ENCODE measurements around the gene FGF14. TPM values are rescaled to one million over a fixed set of nuclear protein-coding genes. Genes with fewer than 3 reads are reported as not detected.
"Not testable (repeated sequence)": the region's sequence is repeated elsewhere in the genome, so short reads cannot be mapped to it uniquely, and the experiment has no call there.

The FGF14 gene
- total and polyA plus RNA-seq, 2 donors, result 0.20 to 4.5 TPM

DNA sequence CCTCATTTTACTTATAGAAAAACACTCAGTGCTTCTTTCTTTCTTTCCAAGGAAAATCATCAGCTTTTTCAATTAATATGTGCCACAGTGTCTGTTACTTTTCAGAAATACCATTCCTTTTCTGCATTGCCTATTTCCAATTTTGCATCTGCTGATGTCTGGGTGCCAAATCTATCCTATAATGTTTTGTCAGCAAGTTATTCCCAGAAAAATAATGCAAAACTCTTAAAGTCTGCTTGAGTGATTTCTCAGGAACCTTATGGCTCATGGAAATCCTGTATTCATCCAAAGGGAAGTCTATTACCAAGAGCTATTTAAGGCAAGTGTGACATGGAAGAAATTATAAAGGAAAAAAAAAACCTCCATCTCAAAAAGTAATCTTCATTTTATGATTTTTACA lies 224.4 kb downstream of the FGF14 start:
- Histone ChIP-seq H3K4me3 (ENCODE audit: low read depth, low read length) (no peak overlapping the region), H3K36me3 (ENCODE audit: insufficient read depth) (no peaks in the 10 kb centered on the region), H3K27ac (ENCODE audit: low read depth) (no peak overlapping the region), H3K4me1 (ENCODE audit: insufficient read depth) (no peaks in the 10 kb centered on the region)
- DNase-seq (ENCODE audit: extremely low spot score), result no peak

DNA sequence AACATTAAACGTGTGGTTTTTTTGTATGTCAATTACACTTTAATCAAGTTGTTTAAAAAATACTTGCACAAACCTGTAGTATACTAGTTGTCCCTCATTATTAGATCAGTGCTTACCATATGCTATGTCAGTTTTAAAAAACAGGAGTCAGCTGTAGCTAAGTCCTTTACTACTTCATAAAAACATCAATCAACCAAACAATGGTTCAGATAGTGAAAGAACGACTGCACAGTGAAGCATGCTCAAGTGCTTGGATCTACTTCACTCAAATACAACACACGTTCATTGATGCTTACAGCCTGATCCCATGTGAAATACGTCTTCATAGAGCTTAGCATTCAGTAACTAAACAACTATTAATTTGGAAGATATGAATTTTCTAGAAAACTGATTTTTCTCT lies 225.0 kb downstream of the FGF14 start:
- DNase-seq (ENCODE audit: extremely low spot score), result no peak
- H3K36me3 ChIP-seq (ENCODE audit: insufficient read depth), result no peaks in the 10 kb centered on the region
- 36% methylated on average over 4 of the region's 4 CpGs for WGBS
- H3K4me1 ChIP-seq (ENCODE audit: insufficient read depth), result no peaks in the 10 kb centered on the region
- H3K4me3 ChIP-seq (ENCODE audit: low read depth, low read length), result no peak overlapping the region
- H3K27ac ChIP-seq (ENCODE audit: low read depth), result no peak overlapping the region

DNA sequence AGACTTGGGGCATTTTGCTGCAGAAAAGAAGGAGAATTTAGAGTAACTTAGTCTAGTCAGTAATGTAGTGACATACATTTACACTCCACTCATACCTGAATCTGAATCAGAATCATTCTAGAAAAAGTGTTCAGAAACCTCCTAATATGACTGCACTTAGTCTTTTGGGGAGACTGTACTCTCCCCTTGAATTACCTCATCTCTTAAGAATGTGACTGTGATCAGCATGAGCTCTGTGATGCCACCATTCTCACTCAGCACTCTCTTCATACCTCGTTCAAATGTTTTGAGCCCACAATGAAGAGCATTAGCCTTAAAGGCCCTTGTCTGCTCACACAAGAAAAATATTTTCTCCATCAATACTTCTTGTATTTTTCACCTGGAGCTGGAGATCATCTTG lies 229.4 kb downstream of the FGF14 start:
- Histone ChIP-seq H3K4me3 (ENCODE audit: low read depth, low read length) (no peak overlapping the region), H3K27ac (ENCODE audit: low read depth) (no peak overlapping the region), H3K36me3 (ENCODE audit: insufficient read depth) (no peaks in the 10 kb centered on the region), H3K4me1 (ENCODE audit: insufficient read depth) (no peaks in the 10 kb centered on the region)
- no peak for DNase-seq (ENCODE audit: extremely low spot score)
- 63% methylated on average over 1 of the region's 1 CpG for WGBS

DNA sequence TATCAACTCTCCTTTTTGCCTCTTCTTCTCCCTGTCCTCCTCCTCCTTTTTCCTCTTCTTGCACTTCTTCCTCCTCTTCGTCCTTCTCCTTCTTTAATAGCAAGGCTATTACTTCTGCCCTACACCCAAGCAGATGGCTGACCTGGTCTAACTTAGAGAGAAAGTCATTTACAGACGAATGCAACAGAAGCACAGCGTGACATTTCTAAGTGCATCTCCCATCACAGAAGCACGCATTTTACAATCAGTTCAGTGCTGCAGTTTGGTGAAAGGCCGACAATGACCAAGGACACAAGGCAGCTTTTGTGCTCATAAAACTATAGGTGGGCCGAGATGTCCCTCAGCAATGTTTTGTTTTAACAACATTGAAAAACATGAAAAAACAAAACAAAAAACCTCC lies 231.5 kb downstream of the FGF14 start:
- Histone ChIP-seq H3K36me3 (ENCODE audit: insufficient read depth) (no peaks in the 10 kb centered on the region), H3K4me3 (ENCODE audit: low read depth, low read length) (no peak overlapping the region), H3K27ac (ENCODE audit: low read depth) (no peak overlapping the region), H3K4me1 (ENCODE audit: insufficient read depth) (no peaks in the 10 kb centered on the region)
- WGBS, result 51% methylated on average over 6 of the region's 6 CpGs
- no peak for DNase-seq (ENCODE audit: extremely low spot score)

DNA sequence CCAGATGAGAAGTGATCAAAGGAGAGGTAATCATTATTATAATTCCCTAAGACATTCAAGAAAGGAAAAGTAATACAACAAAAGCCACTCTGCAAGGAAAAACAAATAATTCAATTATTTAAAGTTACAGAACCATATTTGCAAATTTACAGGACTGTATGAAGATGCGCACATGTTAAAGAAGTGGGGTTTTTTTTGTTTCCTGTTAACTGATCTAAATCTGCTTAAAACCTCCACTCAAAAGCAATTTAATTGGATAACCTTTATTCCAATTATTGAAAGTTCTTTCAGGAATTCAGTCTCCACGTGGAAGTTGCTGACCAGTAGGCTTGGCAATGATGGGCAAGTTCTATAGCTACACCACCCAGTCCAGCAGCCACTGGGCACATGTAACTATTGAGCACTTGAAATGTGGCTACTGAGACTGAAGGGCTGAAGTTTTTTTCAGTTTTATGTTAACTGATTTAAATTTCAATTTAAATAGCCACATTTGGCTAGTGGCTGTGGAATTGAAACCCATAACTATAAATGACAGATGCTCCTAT lies 232.3 kb downstream of the FGF14 start:
- no peak for DNase-seq (ENCODE audit: extremely low spot score)
- Histone ChIP-seq H3K4me1 (ENCODE audit: insufficient read depth) (no peaks in the 10 kb centered on the region), H3K4me3 (ENCODE audit: low read depth, low read length) (no peak overlapping the region), H3K36me3 (ENCODE audit: insufficient read depth) (no peaks in the 10 kb centered on the region), H3K27ac (ENCODE audit: low read depth) (no peak overlapping the region)
- 64% methylated on average over 2 of the region's 2 CpGs for WGBS

GRCh38 chr13:102152790-102153189 lies 249.1 kb downstream of the FGF14 start:
- no peaks in the 10 kb centered on the region for H3K4me1 ChIP-seq (ENCODE audit: insufficient read depth)
- H3K4me3 ChIP-seq (ENCODE audit: low read depth, low read length), result no peak overlapping the region
- WGBS, result 79% methylated on average over 5 of the region's 5 CpGs
- DNase-seq (ENCODE audit: extremely low spot score), result no peak
- no peak overlapping the region for H3K27ac ChIP-seq (ENCODE audit: low read depth)
- no peaks in the 10 kb centered on the region for H3K36me3 ChIP-seq (ENCODE audit: insufficient read depth)

- Histone ChIP-seq H3K4me3 (ENCODE audit: low read depth, low read length) (no peak overlapping the region), H3K36me3 (ENCODE audit: insufficient read depth) (no peaks in the 10 kb centered on the region), H3K27ac (ENCODE audit: low read depth) (no peak overlapping the region), H3K4me1 (ENCODE audit: insufficient read depth) (no peaks in the 10 kb centered on the region)
- DNase-seq (ENCODE audit: extremely low spot score), result no peak
Measured at GRCh38 chr13:102147353-102147752, 254.5 kb downstream of the FGF14 start.

DNA sequence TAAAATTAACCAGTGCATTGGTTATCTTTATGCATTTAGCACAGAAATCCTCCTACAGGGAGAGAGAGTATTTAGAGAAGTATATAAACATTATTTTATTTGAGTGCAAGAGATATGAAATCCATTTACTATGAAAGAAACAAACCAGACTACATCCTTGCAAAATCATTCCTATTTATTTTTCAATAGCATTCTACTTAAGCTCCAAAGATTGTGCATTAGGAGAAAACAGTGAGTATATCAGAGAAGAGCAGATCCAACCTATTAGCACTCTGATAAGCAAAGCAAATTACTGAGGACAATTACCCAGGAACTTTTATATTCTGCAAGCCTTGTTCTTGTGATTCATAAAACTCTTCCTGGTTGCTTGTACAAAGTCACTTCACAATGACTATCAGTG lies 256.1 kb downstream of the FGF14 start:
- no peaks in the 10 kb centered on the region for H3K36me3 ChIP-seq (ENCODE audit: insufficient read depth)
- no peak overlapping the region for H3K4me3 ChIP-seq (ENCODE audit: low read depth, low read length)
- peak; percentile 15 for DNase-seq (ENCODE audit: extremely low spot score)
- H3K27ac ChIP-seq (ENCODE audit: low read depth), result no peak overlapping the region
- H3K4me1 ChIP-seq (ENCODE audit: insufficient read depth), result no peaks in the 10 kb centered on the region

GRCh38 chr13:102142473-102142826 lies 259.4 kb downstream of the FGF14 start:
- Histone ChIP-seq H3K4me1 (ENCODE audit: insufficient read depth) (no peaks in the 10 kb centered on the region), H3K27ac (ENCODE audit: low read depth) (no peak overlapping the region), H3K36me3 (ENCODE audit: insufficient read depth) (no peaks in the 10 kb centered on the region), H3K4me3 (ENCODE audit: low read depth, low read length) (no peak overlapping the region)
- DNase-seq (ENCODE audit: extremely low spot score), result no peak
- WGBS, result 96% methylated on average over 1 of the region's 1 CpG

DNA sequence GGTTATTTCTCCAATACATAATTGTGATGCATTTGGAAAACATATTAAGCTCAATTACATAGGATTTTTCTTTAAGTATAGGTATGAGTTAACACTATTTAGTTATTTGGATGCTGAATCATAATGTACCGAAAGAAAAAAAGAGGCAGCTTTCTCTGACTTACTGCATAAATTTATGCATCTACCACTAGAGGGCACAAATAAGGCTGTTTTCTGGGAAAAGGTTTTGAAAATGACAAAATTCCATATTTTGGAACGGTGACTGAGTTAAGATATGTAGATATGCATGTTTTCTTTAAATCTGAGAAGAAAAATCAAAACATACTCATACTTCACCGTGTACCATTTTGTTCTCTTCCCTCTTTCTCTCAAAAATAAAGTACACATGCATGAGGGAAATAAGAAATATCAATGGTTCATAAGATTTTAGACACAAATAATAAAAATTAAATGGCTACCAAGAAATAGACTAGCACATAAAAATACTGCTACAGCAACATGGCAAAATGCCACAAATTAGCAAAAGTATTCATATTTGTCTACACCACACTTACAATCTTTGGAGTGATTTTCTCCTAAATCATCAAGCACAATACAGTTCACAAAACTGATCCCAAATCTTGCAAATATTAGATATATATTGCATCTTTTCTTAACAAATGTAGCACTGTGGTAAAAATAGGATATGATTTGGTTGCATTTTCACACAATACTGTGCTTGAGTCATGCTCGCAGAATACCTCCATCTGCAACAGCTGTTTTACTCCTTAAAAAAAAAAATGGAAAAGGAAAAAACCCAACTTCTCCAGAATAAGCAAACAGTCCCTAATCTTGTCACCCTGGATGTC lies 260.0 kb downstream of the FGF14 start:
- Histone ChIP-seq H3K36me3 (ENCODE audit: insufficient read depth) (no peaks in the 10 kb centered on the region), H3K4me1 (ENCODE audit: insufficient read depth) (no peaks in the 10 kb centered on the region), H3K27ac (ENCODE audit: low read depth) (no peak overlapping the region), H3K4me3 (ENCODE audit: low read depth, low read length) (no peak overlapping the region)
- DNase-seq (ENCODE audit: extremely low spot score), result no peak
- 29% methylated on average over 4 of the region's 4 CpGs for WGBS

- Histone ChIP-seq H3K4me3 (ENCODE audit: low read depth, low read length) (no peak overlapping the region), H3K4me1 (ENCODE audit: insufficient read depth) (no peaks in the 10 kb centered on the region), H3K36me3 (ENCODE audit: insufficient read depth) (no peaks in the 10 kb centered on the region), H3K27ac (ENCODE audit: low read depth) (no peak overlapping the region)
- DNase-seq (ENCODE audit: extremely low spot score), result no peak
- WGBS, result 59% methylated on average over 4 of the region's 4 CpGs
Measured at GRCh38 chr13:102139626-102140025, 262.2 kb downstream of the FGF14 start.

- H3K4me3 ChIP-seq (ENCODE audit: low read depth, low read length), result no peak overlapping the region
- DNase-seq (ENCODE audit: extremely low spot score), result no peak
- H3K27ac ChIP-seq (ENCODE audit: low read depth), result no peak overlapping the region
- no peaks in the 10 kb centered on the region for H3K36me3 ChIP-seq (ENCODE audit: insufficient read depth)
- H3K4me1 ChIP-seq (ENCODE audit: insufficient read depth), result no peaks in the 10 kb centered on the region
- 59% methylated on average over 3 of the region's 3 CpGs for WGBS
Measured at GRCh38 chr13:102138635-102139190, 263.1 kb downstream of the FGF14 start.

DNA sequence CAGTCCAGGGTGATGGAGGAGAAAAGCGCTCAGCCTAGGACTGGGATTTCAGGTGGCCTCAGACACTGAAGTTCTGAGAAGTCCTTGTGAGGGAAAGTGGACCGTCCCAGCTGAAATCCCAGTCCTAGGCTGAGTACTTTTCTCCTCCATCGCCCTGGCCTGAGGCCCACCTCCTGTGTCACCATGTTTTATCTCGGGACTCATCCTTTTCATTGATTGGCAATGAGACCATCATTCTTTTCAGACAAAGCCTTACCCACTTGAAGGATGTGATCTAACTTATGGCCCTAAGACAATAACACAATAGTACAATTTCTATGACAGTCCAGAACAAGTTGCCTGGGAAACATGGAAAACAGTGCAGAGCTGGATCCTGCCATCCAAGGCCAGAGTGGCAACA lies 263.9 kb downstream of the FGF14 start:
- not testable (repeated sequence) for H3K36me3 ChIP-seq (ENCODE audit: insufficient read depth); DNase-seq (ENCODE audit: extremely low spot score); H3K27ac ChIP-seq (ENCODE audit: low read depth); H3K4me1 ChIP-seq (ENCODE audit: insufficient read depth); H3K4me3 ChIP-seq (ENCODE audit: low read depth, low read length)
- WGBS, result 92% methylated on average over 4 of the region's 4 CpGs

- no peak for DNase-seq (ENCODE audit: extremely low spot score)
- Histone ChIP-seq H3K27ac (ENCODE audit: low read depth) (no peak overlapping the region), H3K36me3 (ENCODE audit: insufficient read depth) (no peaks in the 10 kb centered on the region), H3K4me3 (ENCODE audit: low read depth, low read length) (no peak overlapping the region), H3K4me1 (ENCODE audit: insufficient read depth) (no peaks in the 10 kb centered on the region)
- WGBS, result 39% methylated on average over 3 of the region's 3 CpGs
Measured at GRCh38 chr13:102136735-102137296, 265.0 kb downstream of the FGF14 start.

All from urinary bladder (tissue), 4 donors.